Astrocyte of the hippocampus (primary cell): Measurements from ENCODE around the gene PRR15L.
A peak's percentile ranks its signal among the peaks of the same experiment; 100 is the strongest.
"Not testable (repeated sequence)": the region's sequence is repeated elsewhere in the genome, so short reads cannot be mapped to it uniquely, and the experiment has no call there.

Source experiments
- DNase-seq: peaks from one replicate; pipeline ENCODE4 v3.0.0; 2011; ENCODE audit warnings: low read depth, low spot score

The PRR15L gene

DNA sequence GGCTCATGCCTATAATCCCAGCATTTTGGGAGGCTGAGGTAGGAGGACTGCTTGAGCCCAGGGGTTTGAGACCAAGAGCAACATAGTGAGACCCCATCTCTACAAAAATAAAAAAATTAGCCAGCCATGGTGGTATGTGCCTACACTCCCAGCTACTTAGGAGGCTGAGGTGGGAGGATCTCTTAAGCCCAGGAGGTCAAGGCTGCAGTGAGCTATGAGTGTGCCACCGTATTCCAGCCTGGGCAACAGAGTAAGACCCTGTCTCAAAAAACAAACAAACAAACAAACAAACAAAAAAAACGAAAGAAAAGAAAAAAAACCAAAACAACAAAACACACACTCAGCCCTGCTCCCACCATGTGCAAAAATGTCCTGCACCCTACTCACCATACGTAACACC is 22.2 kb downstream of the PRR15L start:
- DNase-seq, result not testable (repeated sequence)

- DNase-seq, result peak; percentile 6
These were observed 22.8 kb downstream of the PRR15L start for GRCh38 chr17:47934856-47935255.

GRCh38 chr17:47931848-47932247 is 25.8 kb downstream of the PRR15L start:
- DNase-seq, result no peak

- no peak for DNase-seq
These were observed 28.3 kb downstream of the PRR15L start for GRCh38 chr17:47929218-47930000.

DNA sequence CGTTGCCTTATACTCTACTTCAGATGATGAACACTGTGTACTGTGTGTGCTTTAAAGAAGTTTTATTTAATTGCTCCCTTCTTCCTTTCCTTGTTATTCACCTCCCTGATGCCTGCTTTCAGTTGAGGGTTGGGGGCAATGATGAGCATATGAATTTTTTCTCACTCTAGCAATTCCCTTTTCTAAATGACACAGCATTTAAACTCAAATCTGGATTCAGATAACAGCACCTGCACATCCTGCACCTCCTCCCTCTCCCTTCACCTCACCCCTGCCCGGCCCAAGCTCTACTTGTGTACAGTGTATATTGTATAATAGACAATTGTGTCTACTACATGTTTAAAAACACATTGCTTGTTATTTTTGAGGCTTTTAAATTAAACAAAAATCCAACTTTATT is 29.3 kb downstream of the PRR15L start:
- no peak for DNase-seq

DNA sequence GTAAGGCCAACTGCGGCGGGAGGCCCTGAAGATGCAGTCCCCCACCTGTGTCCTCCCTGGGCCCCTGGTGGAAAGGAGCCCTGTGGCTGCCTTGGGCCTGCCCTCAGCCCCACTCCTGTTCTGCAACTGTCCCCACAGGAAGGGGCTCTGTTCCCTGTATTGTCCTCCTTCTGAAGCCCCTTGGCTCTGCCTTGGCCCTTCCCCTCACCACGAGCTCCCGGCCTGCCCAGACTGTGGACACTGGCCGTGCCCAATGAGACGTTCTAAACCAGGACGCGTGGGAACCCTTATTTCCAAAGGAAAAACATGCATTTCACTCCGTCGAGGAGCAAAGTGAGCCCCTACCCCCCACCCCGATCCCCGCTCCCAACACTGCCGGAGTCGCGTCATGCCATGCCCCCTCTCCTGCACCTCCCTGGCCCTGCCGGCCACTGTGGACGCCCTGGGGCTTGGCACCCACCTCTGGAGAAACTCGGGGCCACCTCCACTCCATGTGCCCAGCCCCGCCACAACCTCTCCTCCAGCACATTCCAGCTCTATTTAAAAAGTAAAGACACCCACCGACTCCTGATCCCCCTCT is 29.8 kb downstream of the PRR15L start:
- DNase-seq, result no peak

- DNase-seq, result no peak
These were observed 32.0 kb downstream of the PRR15L start for GRCh38 chr17:47925678-47925988.

GRCh38 chr17:47924785-47925677 is 32.7 kb downstream of the PRR15L start:
- DNase-seq, result no peak

DNA sequence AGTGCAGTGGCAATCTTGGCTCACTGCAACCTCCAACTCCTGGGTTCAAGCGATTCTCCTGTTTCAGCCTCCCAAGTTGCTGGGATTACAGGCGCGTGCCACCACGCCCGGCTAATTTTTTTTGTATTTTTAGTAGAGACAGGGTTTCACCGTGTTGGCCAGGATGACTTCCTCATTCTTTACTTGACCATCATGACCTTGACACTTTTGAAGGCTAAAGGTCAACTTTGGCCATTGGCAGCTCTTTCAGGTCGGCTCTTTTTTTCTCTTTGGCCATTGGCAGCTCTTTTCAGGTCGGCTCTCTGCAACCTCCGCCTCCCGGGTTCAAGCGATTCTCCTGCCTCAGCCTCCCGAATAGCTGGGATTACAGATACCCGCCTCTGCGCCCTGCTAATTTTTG is 37.8 kb downstream of the PRR15L start:
- DNase-seq, result not testable (repeated sequence)

GRCh38 chr17:47918991-47919390 is 38.7 kb downstream of the PRR15L start:
- no peak for DNase-seq

GRCh38 chr17:47918006-47918405 is 39.7 kb downstream of the PRR15L start:
- DNase-seq, result no peak

DNA sequence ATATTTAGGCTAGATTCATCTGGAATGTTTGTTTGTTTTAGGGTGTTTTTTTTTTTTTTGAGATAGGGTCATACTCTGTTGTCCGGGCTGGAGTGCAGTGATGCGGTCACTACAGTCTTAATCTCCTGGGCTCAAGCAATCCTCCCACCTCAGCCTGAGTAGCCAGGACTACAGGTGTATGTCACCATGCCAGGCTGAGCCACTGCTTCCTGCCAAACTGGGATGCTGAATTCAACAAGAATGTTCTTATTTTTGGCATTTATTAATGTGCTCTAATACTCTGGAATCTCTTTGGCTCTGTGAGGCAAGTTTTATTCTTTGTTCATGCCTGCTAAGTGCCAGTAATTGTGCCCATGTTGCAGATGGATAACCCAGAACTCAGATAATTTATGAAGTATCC is 40.1 kb downstream of the PRR15L start:
- no peak for DNase-seq

- no peak for DNase-seq
These were observed 41.0 kb downstream of the PRR15L start for GRCh38 chr17:47916489-47917208.

- DNase-seq, result peak; percentile 12
These were observed 41.8 kb downstream of the PRR15L start for GRCh38 chr17:47915776-47916398.

DNA sequence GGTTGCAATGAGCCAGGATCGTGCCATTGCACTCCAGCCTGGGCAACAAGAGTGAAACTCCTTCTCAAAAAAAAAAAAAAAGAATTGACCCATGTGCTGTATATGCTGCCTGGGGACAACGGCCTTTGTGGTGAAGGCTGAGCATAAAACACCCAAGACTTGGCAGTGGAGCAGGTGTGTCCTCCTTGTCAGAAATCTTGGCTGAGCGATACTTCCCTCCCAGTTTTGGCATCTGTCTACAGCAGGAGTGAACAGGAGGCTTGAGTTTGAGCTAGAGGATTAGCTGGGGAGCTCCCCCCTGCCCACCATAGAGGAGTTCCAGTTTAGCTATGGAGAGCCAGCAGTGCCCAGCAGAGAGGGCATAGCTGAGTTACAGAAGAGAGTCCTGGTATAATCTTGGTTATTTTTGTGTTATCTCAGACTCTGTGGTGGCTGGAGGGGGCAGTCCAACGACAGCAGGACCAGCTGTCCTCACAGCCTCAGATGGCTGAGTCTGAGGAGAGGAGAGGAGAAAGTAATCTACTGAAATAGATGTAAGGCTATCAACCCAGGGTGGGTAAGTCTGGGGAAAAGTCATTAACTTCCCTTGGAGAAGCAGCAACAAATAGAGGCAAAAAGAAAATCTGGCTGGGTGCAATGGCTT is 43.3 kb downstream of the PRR15L start:
- DNase-seq, result no peak

- DNase-seq, result no peak
These were observed 44.6 kb downstream of the PRR15L start for GRCh38 chr17:47913050-47913449.

GRCh38 chr17:47907932-47908562 is 49.6 kb downstream of the PRR15L start:
- DNase-seq, result no peak

DNA sequence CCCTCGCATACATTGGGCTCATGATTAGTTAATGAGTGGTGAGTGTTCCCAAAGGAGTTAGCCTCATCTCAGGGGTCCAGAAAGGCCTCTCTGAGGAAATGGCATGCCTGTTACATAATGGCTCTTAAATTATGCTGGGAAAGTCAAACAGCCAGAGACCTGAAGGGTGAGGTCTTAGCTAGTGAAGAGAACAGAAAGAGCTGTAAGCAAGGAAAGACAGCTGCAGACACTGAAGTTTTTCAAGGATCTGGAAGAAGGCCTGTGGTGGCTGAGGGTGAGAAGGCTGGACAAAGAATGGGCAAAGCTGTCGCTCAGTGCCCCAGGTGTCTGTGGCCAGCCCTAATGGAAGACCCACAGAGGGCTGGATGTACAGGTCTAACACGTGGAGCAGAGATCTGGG is 51.2 kb downstream of the PRR15L start:
- no peak for DNase-seq

DNA sequence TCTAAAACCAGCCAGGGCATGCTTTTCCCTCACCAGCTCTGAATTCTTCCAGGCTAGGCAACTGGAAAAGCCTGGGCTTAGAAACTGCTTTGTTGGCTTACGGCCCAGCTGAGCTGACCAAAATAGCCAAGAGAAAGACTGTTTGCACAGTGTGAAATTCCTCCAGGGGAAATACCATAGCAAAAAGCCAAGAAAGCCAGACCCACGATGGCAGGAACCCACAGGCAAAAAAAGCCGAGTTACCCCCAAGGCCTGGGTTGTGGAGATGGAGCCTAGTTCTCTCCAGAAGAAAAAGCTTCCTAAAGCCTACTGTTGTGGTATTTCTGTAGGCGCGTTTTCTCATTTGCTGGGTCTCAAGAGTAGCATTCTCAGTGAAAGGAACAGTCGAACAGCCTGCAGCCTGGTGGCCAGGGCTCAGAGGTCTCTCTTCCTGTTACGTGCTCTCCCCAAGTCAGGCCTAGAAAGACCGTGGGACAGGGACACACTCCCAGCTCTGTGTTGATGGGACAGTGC is 52.4 kb downstream of the PRR15L start:
- DNase-seq, result peak; percentile 97

GRCh38 chr17:47902039-47902744 is 55.5 kb downstream of the PRR15L start:
- DNase-seq, result no peak
